Ovary (tissue), 3 donors: Measurements from ENCODE around the gene ZNF775.

Experiments used
- CTCF ChIP-seq, 3 donors: fragments of 450-650 bp in 2 of 3; fragments of 200-600 bp in 1 of 3; IDR thresholded peaks; one replicate each; pipeline versions ENCODE4 v1.5.1 to v1.8.0; 2016 to 2022; ENCODE audit warnings: antibody characterized with exemption in 3 of 3, mild to moderate bottlenecking in 1 of 3
- POLR2A ChIP-seq: fragments of 450-650 bp; IDR thresholded peaks from one replicate; pipeline ENCODE4 v1.6.1; 2017; ENCODE audit warnings: antibody characterized with exemption, mild to moderate bottlenecking, moderate library complexity
- donor health status: DM: no; HTN: no; CAD: no.

GRCh38 chr7:150371131-150371995 is 7.8 kb upstream of the ZNF775 start:
- no peak for TF ChIP-seq CTCF (IDR thresholded peaks at IDR 0.05)
- no peak for TF ChIP-seq POLR2A
